Heart right ventricle (tissue), 16 donors: Measurements from ENCODE around the gene GREB1. TPM values are rescaled to one million over a fixed set of nuclear protein-coding genes. Genes with fewer than 3 reads are reported as not detected.
A peak's percentile ranks its signal among the peaks of the same experiment; 100 is the strongest.

Experiments used
- ATAC-seq, 8 donors: fragments of 200-7000 bp; cut with Tn5 transposase; one replicate each; pipeline ENCODE4 v1.9.1; 2020; ENCODE audit warnings: mild to moderate bottlenecking in 8 of 8, moderate library complexity in 8 of 8, moderate number of reproducible peaks in 1 of 8
- DNase-seq, 2 donors: peaks; one replicate each; pipeline ENCODE4 v3.0.0-alpha.2; 2020
- H3K27ac ChIP-seq, 10 donors: fragments of 200-600 bp; sonication (generic) in 2 of 10; one replicate each; pipeline versions ENCODE4 v1.5.0 to v1.8.0; 2020 to 2022; ENCODE audit warnings: mild to moderate bottlenecking in 3 of 10
- H3K27me3 ChIP-seq, 7 donors: fragments of 200-600 bp; one replicate each; pipeline ENCODE4 v1.8.0; 2021 to 2022; ENCODE audit warnings: mild to moderate bottlenecking in 2 of 7
- H3K36me3 ChIP-seq, 9 donors: fragments of 200-600 bp; sonication (generic) in 1 of 9; one replicate each; pipeline versions ENCODE4 v1.5.0 to v1.8.0; 2020 to 2022; ENCODE audit warnings: mild to moderate bottlenecking in 2 of 9
- H3K4me1 ChIP-seq, 9 donors: fragments of 200-600 bp; sonication (generic) in 1 of 9; one replicate each; pipeline versions ENCODE4 v1.5.0 to v1.8.0; 2020 to 2022; ENCODE audit warnings: mild to moderate bottlenecking in 4 of 9
- H3K4me3 ChIP-seq, 10 donors: fragments of 200-600 bp; sonication (generic) in 2 of 10; one replicate each; pipeline versions ENCODE4 v1.5.0 to v1.8.0; 2020 to 2022; ENCODE audit warnings: mild to moderate bottlenecking in 7 of 10, moderate library complexity in 2 of 10
- H3K9me3 ChIP-seq, 11 donors: fragments of 200-600 bp in 10 of 11; sonication (generic) in 2 of 11; one replicate each; pipeline versions ENCODE4 v1.5.0 to v1.8.0; 2013 to 2022; ENCODE audit warnings: mild to moderate bottlenecking in 2 of 11, control low read depth in 1 of 11, moderate library complexity in 1 of 11
- WGBS, 2 donors: extraction: QIAGEN DNeasy Blood & Tissue Kit; methylation state at CpG; one replicate each; pipeline ENCODE4 v1.1.7; 2013; ENCODE audit warnings: inconsistent platforms in 1 of 2; 5-methylcytosine and 5-hydroxymethylcytosine counted together
- intact Hi-C, 10 donors: fragments of 100-400 bp; cut with DNase I; formaldehyde crosslinking; loops; one replicate each; pipeline versions ENCODE4 v1.11.1 to v1.14.2; 2022
- polyA plus RNA-seq, 2 donors: library from polyadenylated mRNA; stranded (reverse); fragments of 200-250 nt; gene quantifications; one replicate each; pipeline ENCODE4 v1.2.3, GENCODE V29; 2013
- total RNA-seq, 10 donors: library from RNA; stranded (reverse); fragmentation: NEBNext Ultra II Directional in 3 of 10; extraction: Animal tissue kit (Norgen Biotek cat#: 25700) in 3 of 10; gene quantifications; one replicate each; pipeline versions ENCODE4 v1.2.1 to v1.2.4, GENCODE V29; 2021 to 2023
- TF ChIP-seq, protein P1 (sequence below), 9 donors: fragments of 200-600 bp; sonication (generic) in 2 of 9; IDR thresholded peaks; one replicate each; pipeline versions ENCODE4 v1.5.0 to v1.8.0; 2021 to 2022; ENCODE audit warnings: antibody characterized with exemption in 9 of 9, mild to moderate bottlenecking in 5 of 9, moderate library complexity in 1 of 9
- donor health status: Arrhythmogenic right ventricular cardiomyopathy.
- donor health status: ischemic (EF 13 %, LVEDD 7.1; RV severe dilation, severe dysfunction).
- donor health status: healthy with polysubstance abuse.
- donor health status: DM: no; HTN: yes; CAD: no.
- donor health status: DM: no; HTN: no; CAD: no.
- donor health status: ischemic (EF 25% LVEDD 6.9; RV normal size, moderate dysfunction).
- donor health status: ischemic (EF 25% LVEDD 5.7; RV mildly dilated, moderate dysfunction).
- donor health status: healthy.
- donor health status: DM: yes; HTN: yes; CAD: no.
- donor health status: Ischemic cardiomyopathy.
- donor health status: ischemic (EF 35%, LVEDD 5.7; RV mildly dilated, moderate dysfunction).
- donor health status: nonischemic (EF 11% LVEDD 7.7; RV severe dilation, severe dysfunction).
- donor health status: DM: yes; HTN: yes; CAD: no.
- donor health status: PGD.
- donor health status: ischemic (EF 29% LVEDD 5.4; RV normal size, mild dysfunction).
- donor health status: nonischemic (EF 23%, LVEDD 6.1; RV moderate dilation, normal function).

The GREB1 gene
- total and polyA plus RNA-seq, 12 donors, result 1.2 to 15.6 (median 7.8) TPM

DNA sequence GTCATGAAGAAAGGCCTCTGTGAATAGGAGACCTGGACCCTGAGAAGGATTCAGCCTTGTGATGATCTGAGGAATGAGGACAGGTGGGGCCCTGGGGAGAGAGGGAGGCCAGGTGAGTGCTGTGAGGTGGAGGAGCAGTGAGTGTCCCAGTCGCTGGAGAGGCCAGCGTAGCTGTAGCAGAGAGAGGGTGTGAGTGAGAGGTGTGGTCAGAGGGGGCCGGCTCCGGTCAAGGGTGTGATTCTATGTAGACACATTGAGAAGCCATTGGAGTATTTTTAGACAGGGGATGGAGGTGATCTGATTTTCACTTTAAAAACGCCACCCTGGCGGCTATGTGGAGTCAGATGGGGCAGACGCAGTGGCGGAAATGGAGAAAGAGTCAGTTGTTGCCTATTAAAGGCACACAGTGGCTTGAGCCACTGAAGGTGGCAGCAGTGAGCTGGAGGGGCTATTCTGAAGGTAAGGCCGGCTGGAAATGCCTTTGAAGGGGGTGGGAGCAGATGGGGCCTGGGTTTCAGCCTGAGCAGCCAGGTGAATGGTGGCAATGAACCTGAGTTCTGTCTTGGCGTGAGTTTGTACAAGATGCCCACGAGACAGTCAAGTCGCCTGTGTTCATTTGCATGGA is 55.6 kb downstream of the GREB1 start:
- H3K27ac ChIP-seq, result no peak overlapping the region
- 88 to 89% methylated on average over 12 of the region's 12 CpGs for WGBS, 2 donors
- no peaks in the 10 kb centered on the region for H3K36me3 ChIP-seq
- intact Hi-C loops, result loop anchor here in 3 of 10 donors (10.0 kb wide), 2 partner anchors 455 to 755 kb away; a partner anchor contains a TSS
- no peak overlapping the region for H3K4me3 ChIP-seq
- TF ChIP-seq, protein P1, sequence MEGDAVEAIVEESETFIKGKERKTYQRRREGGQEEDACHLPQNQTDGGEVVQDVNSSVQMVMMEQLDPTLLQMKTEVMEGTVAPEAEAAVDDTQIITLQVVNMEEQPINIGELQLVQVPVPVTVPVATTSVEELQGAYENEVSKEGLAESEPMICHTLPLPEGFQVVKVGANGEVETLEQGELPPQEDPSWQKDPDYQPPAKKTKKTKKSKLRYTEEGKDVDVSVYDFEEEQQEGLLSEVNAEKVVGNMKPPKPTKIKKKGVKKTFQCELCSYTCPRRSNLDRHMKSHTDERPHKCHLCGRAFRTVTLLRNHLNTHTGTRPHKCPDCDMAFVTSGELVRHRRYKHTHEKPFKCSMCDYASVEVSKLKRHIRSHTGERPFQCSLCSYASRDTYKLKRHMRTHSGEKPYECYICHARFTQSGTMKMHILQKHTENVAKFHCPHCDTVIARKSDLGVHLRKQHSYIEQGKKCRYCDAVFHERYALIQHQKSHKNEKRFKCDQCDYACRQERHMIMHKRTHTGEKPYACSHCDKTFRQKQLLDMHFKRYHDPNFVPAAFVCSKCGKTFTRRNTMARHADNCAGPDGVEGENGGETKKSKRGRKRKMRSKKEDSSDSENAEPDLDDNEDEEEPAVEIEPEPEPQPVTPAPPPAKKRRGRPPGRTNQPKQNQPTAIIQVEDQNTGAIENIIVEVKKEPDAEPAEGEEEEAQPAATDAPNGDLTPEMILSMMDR (IDR thresholded peaks at IDR 0.05), result peak in 2 of 9 donors; percentile 6 to 11
- ATAC-seq (no peak), DNase-seq (no peak)
- no peaks in the 10 kb centered on the region for H3K9me3 ChIP-seq
- peaks cover 0 to under 1% (median 0%) of the 10 kb centered on the region in 9 donors for H3K4me1 ChIP-seq
- H3K27me3 ChIP-seq, result no peaks in the 10 kb centered on the region

DNA sequence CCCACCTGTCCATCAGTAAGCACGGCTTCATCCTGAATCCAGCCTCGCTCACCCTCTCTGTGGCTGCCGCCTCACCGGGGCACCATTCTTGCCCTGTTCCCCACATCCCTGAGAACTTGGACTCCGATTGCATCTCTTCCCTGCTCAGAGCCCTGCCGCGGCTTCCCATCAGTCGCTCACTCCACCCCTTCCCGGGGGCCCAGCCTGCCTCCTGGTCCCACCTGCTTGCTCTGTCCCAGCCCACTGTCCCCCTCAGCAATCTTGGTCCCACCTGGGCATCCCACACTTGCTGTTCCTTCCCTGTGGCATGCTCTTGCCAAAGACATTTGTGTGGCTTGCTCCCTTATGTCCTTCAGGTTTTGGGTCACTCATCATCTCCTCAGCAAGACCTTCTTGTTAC is 56.3 kb downstream of the GREB1 start:
- TF ChIP-seq, protein P1 (IDR thresholded peaks at IDR 0.05), result no peak
- Histone ChIP-seq H3K4me1 (no peaks in the 10 kb centered on the region), H3K9me3 (no peaks in the 10 kb centered on the region), H3K4me3 (no peak overlapping the region), H3K36me3 (no peaks in the 10 kb centered on the region), H3K27me3 (no peaks in the 10 kb centered on the region), H3K27ac (no peak overlapping the region)
- DNase-seq, result no peak
- intact Hi-C loops, result no loop called here
- WGBS, 2 donors, result 94 to 95% methylated on average over 9 of the region's 9 CpGs
- ATAC-seq, result no peak

DNA sequence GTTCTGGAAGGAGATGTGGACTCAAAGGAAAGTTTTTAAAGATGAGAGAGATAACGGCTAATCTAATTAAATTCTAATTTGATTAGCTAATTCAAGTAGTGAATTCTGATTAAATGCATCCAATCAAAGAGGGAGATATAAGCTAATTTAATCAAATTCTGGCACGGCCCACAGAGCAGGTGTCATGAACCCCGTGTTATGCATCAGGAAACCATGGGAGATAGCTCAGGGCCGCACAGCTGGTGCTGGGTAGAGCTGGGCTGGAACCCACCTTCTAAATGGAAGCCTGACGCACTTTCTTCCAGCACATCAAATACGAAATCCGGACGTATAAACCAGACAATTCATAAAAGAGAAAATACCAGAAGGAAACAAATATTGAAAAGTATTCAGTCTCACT is 57.2 kb downstream of the GREB1 start:
- H3K27ac ChIP-seq, result no peak overlapping the region
- no peaks in the 10 kb centered on the region for H3K36me3 ChIP-seq
- TF ChIP-seq, protein P1 (IDR thresholded peaks at IDR 0.05), result no peak
- H3K4me1 ChIP-seq, result no peaks in the 10 kb centered on the region
- no peaks in the 10 kb centered on the region for H3K27me3 ChIP-seq
- WGBS, 2 donors, result 90 to 95% methylated on average over 8 of the region's 8 CpGs
- ATAC-seq (no peak), DNase-seq (no peak)
- H3K9me3 ChIP-seq, result no peaks in the 10 kb centered on the region
- intact Hi-C loops, result no loop called here
- no peak overlapping the region for H3K4me3 ChIP-seq

DNA sequence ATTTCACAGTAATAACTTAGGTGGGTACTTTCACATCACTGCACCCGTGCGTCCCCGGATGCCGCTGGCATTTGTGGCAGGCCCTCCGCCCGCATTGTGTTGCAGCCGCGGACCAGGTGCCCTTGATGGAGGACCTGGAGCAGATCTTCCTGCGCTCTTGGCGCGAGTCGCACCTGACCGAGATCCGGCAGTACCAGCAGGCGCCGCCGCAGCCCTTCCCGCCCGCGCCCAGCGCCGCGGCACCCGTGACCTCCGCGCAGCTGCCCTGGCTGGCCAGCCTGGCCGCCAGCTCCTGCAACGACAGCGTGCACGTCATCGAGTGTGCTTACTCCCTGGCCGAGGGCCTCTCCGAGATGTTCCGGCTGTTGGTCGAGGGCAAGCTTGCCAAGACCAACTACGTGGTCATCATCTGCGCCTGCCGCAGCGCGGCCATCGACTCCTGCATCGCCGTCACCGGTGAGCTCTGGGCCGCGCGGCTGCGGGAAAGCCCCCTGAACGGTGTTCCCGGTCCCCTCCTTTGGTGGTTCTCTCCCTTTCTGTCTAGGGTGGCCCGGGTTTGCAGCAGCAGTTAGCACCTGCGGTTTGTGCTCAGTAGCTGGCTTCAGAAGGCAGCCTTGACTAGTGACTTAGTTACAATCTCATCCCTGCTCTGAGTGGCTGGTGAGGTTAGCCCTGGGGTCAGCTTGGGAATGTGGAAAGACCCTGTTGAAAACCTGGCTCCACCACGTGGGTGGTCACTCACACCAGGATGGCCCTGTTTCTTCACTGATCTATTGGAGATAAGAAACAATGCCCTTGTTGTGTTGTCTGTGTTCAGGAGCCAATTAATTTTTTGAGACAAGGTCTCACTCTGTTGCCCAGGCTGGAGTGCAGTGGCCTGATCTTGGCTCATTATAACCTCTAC is 59.1 kb downstream of the GREB1 start:
- TF ChIP-seq, protein P1 (IDR thresholded peaks at IDR 0.05), result no peak
- DNase-seq (no peak), ATAC-seq (no peak)
- no peaks in the 10 kb centered on the region for H3K27me3 ChIP-seq
- no peaks in the 10 kb centered on the region for H3K9me3 ChIP-seq
- H3K4me1 ChIP-seq, result no peaks in the 10 kb centered on the region
- H3K27ac ChIP-seq, result no peak overlapping the region
- 91 to 95% methylated on average over 53 of the region's 53 CpGs for WGBS, 2 donors
- no peak overlapping the region for H3K4me3 ChIP-seq
- H3K36me3 ChIP-seq, result peaks cover 0 to under 1% (median 0%) of the 10 kb centered on the region in 9 donors
- intact Hi-C loops, result no loop called here
